Nephron (organoid): ENCODE results near the gene CDR2.
"Not testable (repeated sequence)": the region's sequence is repeated elsewhere in the genome, so short reads cannot be mapped to it uniquely, and the experiment has no call there.

ENCODE experiments used
- H3K27ac Mint-ChIP-seq, 3 experiments: 2 replicates each; pipeline ENCODE4 v1.8.0; 2020; ENCODE audit warnings: mixed read lengths in 3 of 3, mild to moderate bottlenecking in 2 of 3, moderate library complexity in 1 of 3
- H3K27me3 Mint-ChIP-seq: 2 replicates; pipeline ENCODE4 v1.8.0; 2021; ENCODE audit warnings: low read depth, mild to moderate bottlenecking, moderate library complexity, mixed read lengths
- H3K36me3 Mint-ChIP-seq: 2 replicates; pipeline ENCODE4 v1.8.0; 2020; ENCODE audit warnings: low read depth, mixed read lengths
- H3K4me1 Mint-ChIP-seq: 2 replicates; pipeline ENCODE4 v1.8.0; 2020; ENCODE audit warnings: mixed read lengths
- H3K4me3 Mint-ChIP-seq, 3 experiments: 2 replicates each; pipeline ENCODE4 v1.8.0; 2020; ENCODE audit warnings: mild to moderate bottlenecking in 3 of 3, mixed read lengths in 3 of 3, moderate library complexity in 2 of 3
- H3K9me3 Mint-ChIP-seq: 2 replicates; pipeline ENCODE4 v1.8.0; 2020; ENCODE audit warnings: mixed read lengths
- TF ChIP-seq, protein P1 (sequence below), 3 experiments: fragments of 200-600 bp; sonication (generic); IDR thresholded peaks; one replicate each; pipeline ENCODE4 v1.5.0; 2021; ENCODE audit warnings: antibody characterized with exemption in 3 of 3; ENCODE audit not compliant: unreplicated experiment in 3 of 3

CDR2 gene

DNA sequence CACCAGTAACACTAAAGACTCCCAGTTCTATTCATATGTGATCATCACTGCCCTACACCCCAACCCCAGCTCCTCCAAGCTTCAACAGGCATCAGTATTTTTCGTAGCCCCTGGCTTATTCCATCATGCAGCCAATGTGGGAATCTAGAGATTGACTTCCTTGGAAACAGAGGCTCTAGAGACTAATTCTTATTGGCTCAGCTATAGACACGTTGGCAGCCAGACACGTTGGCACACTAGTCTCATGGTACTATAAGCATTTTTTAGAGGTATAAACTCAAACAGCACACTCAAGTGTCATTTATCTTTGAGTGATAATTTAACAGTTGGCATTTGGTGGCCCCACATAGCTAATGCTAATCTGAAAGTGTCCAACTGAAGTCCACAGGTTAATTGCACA lies 44.4 kb upstream of the CDR2 start:
- peaks cover 20% of the 10 kb centered on the region for H3K36me3 Mint-ChIP-seq
- no peak overlapping the region for H3K27ac Mint-ChIP-seq
- no peaks in the 10 kb centered on the region for H3K9me3 Mint-ChIP-seq

DNA sequence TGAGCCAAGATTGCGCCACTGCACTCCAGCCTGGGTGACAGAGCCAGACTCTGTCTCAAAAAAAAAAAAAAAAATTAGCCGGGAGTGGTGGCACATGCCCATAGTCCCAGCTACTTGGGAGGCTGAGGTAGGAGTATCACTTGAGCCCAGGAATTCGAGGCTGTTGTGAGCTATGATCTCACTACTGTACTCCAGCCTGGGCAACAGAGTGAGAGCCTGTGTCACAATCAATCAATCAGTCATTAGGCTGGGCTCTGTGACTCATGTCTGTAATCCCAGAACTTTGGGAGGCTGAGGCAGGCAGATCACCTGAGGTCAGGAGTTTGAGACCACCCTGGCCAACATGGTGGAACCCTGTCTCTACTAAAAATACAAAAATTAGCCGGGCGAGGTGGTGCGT lies 43.4 kb upstream of the CDR2 start:
- H3K36me3 Mint-ChIP-seq, result peaks cover 13% of the 10 kb centered on the region
- not testable (repeated sequence) for H3K4me3 Mint-ChIP-seq, H3K27me3 Mint-ChIP-seq, H3K4me1 Mint-ChIP-seq, H3K27ac Mint-ChIP-seq, H3K9me3 Mint-ChIP-seq

More for the DNA sequence above, 44.4 kb upstream of the CDR2 start:
- TF ChIP-seq, protein P1, sequence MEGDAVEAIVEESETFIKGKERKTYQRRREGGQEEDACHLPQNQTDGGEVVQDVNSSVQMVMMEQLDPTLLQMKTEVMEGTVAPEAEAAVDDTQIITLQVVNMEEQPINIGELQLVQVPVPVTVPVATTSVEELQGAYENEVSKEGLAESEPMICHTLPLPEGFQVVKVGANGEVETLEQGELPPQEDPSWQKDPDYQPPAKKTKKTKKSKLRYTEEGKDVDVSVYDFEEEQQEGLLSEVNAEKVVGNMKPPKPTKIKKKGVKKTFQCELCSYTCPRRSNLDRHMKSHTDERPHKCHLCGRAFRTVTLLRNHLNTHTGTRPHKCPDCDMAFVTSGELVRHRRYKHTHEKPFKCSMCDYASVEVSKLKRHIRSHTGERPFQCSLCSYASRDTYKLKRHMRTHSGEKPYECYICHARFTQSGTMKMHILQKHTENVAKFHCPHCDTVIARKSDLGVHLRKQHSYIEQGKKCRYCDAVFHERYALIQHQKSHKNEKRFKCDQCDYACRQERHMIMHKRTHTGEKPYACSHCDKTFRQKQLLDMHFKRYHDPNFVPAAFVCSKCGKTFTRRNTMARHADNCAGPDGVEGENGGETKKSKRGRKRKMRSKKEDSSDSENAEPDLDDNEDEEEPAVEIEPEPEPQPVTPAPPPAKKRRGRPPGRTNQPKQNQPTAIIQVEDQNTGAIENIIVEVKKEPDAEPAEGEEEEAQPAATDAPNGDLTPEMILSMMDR (IDR thresholded peaks at IDR 0.05; ENCODE audit: unreplicated experiment in 3 of 3), result no peak
- Mint-ChIP-seq H3K27me3 (peaks cover 3% of the 10 kb centered on the region), H3K4me1 (no peaks in the 10 kb centered on the region), H3K4me3 (no peak overlapping the region)

DNA sequence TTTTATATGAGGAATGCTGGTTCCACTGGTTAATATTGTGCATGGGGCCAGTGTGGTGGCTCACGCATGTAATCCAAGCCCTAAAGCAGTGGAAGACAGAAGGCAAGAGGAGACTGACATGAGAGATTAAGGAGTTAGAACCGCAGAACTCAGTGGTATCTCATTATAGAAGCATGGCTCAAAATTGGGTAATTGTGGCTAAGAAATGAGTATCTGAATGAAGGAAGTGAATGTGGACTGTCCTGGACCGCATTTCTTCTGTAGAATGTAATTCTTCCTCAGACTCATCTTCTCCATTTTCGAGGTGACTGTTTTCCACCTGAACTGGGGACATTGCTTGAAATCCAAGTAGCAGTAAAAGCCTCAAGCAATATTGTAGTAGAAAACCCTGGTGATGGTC lies 42.6 kb upstream of the CDR2 start:
- no peaks in the 10 kb centered on the region for H3K27me3 Mint-ChIP-seq
- H3K9me3 Mint-ChIP-seq, result no peaks in the 10 kb centered on the region
- TF ChIP-seq, protein P1 (IDR thresholded peaks at IDR 0.05; ENCODE audit: unreplicated experiment in 3 of 3), result no peak
- no peak overlapping the region for H3K27ac Mint-ChIP-seq
- H3K36me3 Mint-ChIP-seq, result peaks cover 11% of the 10 kb centered on the region
- H3K4me3 Mint-ChIP-seq, result no peak overlapping the region
- no peaks in the 10 kb centered on the region for H3K4me1 Mint-ChIP-seq

DNA sequence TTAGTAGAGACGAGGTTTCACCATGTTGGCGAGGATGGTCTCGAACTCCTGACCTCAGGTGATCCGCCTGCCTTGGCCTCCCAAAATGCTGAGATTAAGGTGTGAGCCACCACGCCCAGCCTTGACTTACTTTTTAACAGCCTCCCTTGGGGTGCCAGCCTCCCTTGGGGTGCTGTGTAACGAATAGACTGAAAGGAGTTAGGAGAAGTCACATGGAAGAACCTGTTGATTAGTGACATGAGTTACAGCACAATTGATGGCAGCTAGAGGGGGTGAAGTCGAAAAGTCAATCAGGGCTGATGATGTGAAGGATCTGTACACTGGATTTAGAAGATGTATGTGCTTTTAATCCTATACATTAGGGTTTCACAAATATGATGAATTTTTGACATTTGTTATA lies 39.4 kb upstream of the CDR2 start:
- H3K36me3 Mint-ChIP-seq, result no peaks in the 10 kb centered on the region
- no peaks in the 10 kb centered on the region for H3K9me3 Mint-ChIP-seq
- H3K27ac Mint-ChIP-seq, result no peak overlapping the region
- H3K4me1 Mint-ChIP-seq, result no peaks in the 10 kb centered on the region
- H3K27me3 Mint-ChIP-seq, result no peaks in the 10 kb centered on the region
- TF ChIP-seq, protein P1 (IDR thresholded peaks at IDR 0.05; ENCODE audit: unreplicated experiment in 3 of 3), result no peak
- H3K4me3 Mint-ChIP-seq, result no peak overlapping the region

DNA sequence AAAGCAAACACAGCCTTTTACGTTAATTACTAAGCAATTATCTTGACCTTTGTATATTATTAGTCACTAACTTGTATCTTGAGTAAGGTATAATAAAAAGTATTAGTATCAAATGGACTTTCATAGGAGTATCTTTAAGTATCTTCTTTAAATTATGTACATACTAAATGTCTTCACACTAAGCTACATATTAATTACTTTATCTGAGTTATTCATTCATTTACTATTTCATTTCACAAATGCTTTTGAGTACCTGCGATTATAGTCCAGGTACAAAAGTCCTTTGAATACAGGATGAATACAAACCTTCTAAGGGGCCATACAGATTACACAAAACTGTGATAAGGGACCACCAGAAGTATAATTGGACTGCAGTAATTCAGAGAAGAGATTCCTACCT lies 33.1 kb upstream of the CDR2 start:
- peaks cover 5% of the 10 kb centered on the region for H3K4me1 Mint-ChIP-seq
- TF ChIP-seq, protein P1 (IDR thresholded peaks at IDR 0.05; ENCODE audit: unreplicated experiment in 3 of 3), result no peak
- no peak overlapping the region for H3K4me3 Mint-ChIP-seq
- no peaks in the 10 kb centered on the region for H3K27me3 Mint-ChIP-seq
- H3K27ac Mint-ChIP-seq, result no peak overlapping the region
- H3K9me3 Mint-ChIP-seq, result no peaks in the 10 kb centered on the region
- no peaks in the 10 kb centered on the region for H3K36me3 Mint-ChIP-seq

DNA sequence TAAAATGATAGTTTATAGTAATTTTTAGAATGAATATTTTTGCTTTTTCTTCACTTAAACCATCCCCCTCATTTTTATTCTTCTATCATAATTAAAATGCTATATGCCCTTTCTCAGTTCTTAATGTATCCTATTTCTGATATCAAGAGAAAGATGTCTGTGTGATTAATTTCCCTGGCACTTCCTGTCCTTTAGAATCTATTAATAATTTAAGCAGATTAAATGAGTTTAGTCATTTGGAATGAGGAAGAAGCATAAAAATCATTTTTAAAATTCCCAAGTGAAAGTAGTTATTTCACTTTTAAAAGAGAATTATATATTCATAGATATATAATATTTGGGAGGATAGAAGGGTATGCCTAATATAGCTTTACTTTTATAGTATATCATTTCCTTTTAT lies 27.8 kb upstream of the CDR2 start:
- Mint-ChIP-seq H3K27me3 (no peaks in the 10 kb centered on the region), H3K4me3 (no peak overlapping the region), H3K4me1 (peaks cover 5% of the 10 kb centered on the region), H3K9me3 (no peaks in the 10 kb centered on the region), H3K27ac (no peak overlapping the region), H3K36me3 (no peaks in the 10 kb centered on the region)
- TF ChIP-seq, protein P1 (IDR thresholded peaks at IDR 0.05; ENCODE audit: unreplicated experiment in 3 of 3), result no peak
